HG02798 (cell line): ENCODE data around the gene CCDC150.
"Not testable (repeated sequence)": the region's sequence is repeated elsewhere in the genome, so short reads cannot be mapped to it uniquely, and the experiment has no call there.

Source experiments
- ATAC-seq: cut with Tn5 transposase; IDR thresholded peaks from one replicate; pipeline ENCODE4 v1.9.1; 2021; ENCODE audit warnings: mild to moderate bottlenecking; ENCODE audit not compliant: unreplicated experiment, poor library complexity

CCDC150 gene

GRCh38 chr2:196630531-196630930 lies 9.0 kb upstream of the CCDC150 start:
- ATAC-seq = no peak

- no peak for ATAC-seq
Observed at GRCh38 chr2:196635156-196635555, 4.4 kb upstream of the CCDC150 start.

GRCh38 chr2:196638765-196639164 lies 750 bp upstream of the CCDC150 start:
- ATAC-seq = no peak

DNA sequence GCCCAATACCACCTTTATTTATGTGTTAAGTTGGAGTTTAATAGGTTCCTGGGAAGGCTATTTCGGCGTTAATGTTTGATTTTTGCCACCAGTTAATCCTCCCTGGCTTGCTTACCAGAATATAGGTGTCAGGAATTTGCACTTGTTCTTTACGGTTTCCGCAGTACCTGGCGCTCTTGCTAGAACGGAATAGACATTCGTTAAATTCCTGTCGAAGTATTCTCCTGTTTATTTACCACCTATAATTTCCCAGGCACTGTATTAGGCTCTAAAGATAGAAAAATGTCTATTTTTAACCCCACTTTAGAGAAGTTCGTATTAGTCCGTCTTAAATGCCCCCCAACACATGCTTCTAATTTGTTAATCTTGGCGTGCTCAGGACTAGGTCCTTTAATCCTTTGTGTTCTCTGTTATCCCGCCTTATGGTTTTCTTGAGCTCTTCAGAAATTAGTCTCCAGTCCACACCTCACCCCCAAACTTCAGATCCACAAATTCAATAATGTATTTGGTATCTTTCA lies 575 bp downstream of the CCDC150 start:
- no peak for ATAC-seq

DNA sequence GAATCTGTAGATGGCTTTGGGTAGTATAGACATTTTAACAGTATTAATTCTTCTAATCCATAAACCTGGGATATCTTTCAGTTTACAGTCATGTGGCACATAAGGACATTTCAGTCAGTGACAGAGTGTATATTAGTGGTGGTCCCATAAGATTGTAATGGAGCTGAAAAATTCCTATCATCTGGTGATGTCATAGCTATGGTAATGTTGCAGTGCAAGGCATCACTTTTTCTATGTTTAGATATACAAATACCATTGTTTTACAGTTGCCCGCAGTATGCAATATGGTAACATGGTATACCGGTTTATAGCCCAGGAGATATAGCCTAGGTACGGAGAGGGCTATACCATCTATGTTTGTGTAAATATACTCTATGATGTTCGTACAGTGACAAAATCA lies 9.7 kb downstream of the CCDC150 start:
- ATAC-seq = no peak

GRCh38 chr2:196651387-196652094 lies 12.0 kb downstream of the CCDC150 start:
- ATAC-seq = no peak

GRCh38 chr2:196652869-196653268 lies 13.4 kb downstream of the CCDC150 start:
- ATAC-seq = no peak

- no peak for ATAC-seq
Observed at GRCh38 chr2:196653843-196654242, 14.3 kb downstream of the CCDC150 start.

DNA sequence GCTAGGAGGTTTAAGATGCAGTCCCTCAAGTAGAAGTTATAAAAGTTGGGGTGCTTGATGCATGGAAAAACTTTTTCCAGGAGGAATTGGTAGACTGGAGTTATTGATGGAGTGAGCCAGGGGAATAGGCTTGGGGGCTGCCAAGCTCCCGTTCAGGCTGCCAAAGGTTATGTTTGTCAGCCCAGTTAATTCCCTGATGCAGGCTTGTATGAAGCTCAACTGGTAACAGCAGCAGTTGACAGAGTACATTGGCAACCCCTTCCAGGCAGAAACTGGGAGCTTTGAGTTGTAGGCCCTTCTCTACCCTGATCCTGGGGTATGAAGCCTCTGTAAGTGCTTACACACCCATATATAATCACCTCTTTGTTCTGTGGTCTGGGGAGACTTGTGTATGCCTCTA lies 16.2 kb downstream of the CCDC150 start:
- ATAC-seq = no peak

DNA sequence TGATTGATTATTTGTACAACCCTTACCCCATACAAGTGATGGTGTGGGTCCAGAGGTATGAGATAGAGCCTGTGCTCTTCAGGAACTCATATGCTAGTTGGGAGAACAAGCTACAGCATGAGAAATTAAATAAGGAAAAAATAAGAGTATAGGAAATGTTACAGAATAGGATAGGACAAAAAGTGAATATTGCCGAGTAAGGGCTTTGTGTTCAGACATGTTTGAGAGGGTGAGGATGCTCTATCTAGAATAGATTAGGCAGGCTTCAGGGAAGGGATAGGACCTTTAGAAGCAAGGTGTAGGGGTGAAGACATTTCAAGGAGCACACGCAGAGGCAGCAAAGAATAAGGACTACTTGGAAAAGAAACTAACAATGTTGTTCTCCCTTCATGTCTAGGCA lies 17.8 kb downstream of the CCDC150 start:
- ATAC-seq = no peak

DNA sequence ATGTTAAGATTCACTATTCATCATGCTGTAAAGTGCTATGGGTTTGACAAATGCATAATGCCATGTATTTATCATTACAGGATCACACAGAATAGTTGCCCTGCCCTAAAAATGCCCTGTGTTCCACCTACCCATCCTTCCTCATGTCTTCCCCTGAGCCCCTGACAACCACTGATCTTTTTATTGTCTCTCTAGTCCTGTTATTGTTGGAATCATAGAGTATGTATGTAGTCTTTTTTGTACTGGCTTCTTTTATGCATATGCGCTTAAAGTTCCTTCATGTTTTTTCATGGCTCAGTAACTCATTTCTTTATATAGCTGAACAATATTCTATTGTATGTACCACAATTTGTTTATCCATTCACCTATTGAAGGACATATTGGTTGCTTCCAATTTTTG lies 20.3 kb downstream of the CCDC150 start:
- no peak for ATAC-seq

DNA sequence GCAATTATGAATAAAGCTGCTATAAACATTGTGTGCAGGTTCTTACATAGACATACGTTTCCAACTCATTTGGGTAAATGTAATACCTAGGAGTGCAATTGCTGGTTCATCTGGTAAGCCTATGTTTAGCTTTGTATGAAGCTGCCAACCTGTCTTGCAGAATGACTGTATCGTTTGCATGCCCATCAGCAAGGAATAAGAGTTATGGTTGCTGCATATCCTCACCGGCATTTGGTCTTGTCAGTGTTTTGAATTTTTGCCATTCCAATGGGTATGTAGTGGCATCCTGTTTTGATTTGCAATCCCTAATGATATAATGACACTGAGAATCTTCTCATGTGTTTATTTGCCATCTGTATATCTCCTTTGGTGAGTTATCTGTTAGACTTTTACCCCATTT lies 20.7 kb downstream of the CCDC150 start:
- ATAC-seq = no peak

- ATAC-seq = no peak
Observed at GRCh38 chr2:196670342-196670741, 30.8 kb downstream of the CCDC150 start.

GRCh38 chr2:196675963-196676362 lies 36.4 kb downstream of the CCDC150 start:
- no peak for ATAC-seq

DNA sequence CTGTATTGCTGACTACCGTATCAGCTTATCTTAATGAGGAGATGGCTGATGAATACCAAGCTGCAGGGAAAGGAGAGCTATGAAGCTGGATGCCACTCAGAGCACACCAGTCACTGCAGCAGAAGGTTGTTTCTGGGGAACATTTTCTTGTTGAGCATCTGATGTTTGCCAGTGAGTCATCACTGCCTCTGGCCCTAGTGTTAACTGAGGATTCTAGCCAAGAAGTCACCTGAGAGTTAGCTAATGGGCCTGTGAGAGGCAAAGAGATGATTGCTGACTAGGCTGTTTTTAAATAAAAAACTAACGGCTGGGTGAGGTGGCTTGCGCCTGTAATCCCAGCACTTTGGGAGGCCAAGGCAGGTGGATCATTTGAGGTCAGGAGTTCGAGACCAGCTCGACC lies 37.9 kb downstream of the CCDC150 start:
- no peak for ATAC-seq

DNA sequence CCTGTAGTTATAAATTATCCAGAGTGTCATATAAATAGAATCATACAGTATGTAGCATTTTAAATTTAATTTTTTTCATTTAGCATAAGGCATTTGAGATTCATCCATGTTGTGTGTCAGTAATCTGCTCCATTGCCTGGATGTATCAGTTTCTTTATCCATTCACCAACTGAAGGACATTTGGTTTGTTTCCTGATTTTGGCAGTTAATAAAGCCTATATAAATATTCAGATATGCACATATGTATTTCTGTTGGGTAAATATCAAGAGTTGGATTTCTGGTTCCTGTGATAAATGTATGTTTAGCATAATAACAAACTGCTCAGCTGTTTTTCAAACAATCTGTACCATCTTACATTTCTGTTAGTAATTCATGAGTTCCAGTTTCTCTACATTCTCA lies 39.9 kb downstream of the CCDC150 start:
- ATAC-seq = no peak

GRCh38 chr2:196681510-196681909 lies 42.0 kb downstream of the CCDC150 start:
- ATAC-seq = no peak

GRCh38 chr2:196685792-196686191 lies 46.3 kb downstream of the CCDC150 start:
- ATAC-seq = no peak

DNA sequence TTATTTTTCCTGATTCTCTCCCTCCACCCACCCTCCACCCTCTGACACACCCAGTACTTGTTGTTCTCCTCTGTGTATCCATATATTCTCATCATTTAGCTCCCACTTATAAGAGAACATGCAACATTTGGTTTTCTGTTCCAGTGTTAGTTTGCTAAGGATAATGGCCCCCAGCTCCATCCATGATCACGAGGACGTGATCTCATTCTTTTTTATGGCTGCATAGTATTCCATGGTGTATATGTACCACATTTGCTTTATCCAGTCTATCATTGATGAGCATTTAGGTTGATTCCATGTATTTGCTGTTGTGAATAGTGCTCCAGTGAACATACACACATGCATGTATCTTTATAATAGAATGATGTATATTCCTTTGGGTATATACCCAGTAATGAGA lies 47.2 kb downstream of the CCDC150 start:
- not testable (repeated sequence) for ATAC-seq

DNA sequence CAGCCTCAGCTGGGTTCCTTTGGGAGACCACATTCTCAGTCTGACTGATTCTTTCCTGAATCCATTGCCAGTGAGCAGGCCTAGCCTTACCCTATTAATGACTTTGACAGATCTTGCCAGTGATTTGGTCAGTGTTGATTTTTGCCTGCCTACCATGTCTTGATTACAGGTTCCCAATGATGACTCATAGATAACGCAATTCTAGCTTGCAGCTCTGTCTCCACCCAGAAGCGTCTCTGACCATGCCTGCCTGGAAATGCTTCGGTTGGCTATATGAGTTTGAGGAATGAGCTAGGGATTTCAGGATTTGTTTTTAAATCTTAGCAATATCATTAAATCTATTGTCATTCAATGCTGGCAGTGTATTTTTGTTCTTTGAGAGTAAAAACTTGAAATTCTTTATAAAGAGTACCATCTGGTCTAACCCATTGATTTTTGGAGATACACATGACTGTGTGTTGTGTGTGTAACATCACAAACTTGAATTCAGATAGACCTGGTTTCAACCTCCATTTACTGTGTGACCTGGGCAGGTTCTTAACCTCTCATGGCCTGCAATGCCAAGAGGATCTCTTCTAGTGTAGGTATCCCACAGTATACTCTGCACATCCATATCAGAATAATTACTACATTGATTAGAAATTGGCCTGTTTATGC lies 57.0 kb downstream of the CCDC150 start:
- no peak for ATAC-seq

DNA sequence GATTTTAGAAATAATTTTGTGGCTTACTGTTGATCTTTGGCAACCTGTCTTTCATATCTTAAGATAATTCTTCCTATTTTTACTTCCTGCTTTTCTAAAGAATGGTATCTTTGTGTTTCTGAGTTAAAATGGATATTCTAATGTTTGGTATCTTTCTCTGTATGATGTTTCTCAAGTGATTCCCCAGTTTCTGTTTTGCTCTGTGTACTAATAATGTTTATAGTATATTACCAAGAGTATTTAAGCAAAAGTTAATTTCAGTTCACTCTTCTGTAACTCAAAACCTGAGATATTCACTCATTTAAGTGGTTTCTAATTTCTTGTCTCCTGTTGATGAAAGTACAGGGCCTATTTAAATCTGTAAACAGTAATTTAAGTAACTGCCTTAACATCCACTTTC lies 58.3 kb downstream of the CCDC150 start:
- peak; percentile 42 for ATAC-seq

- no peak for ATAC-seq
Observed at GRCh38 chr2:196702641-196703040, 63.1 kb downstream of the CCDC150 start.
